Stimulated activated effector memory CD8-positive, alpha-beta T cell treated with anti-CD3 and anti-CD28 coated beads, Interleukin-12 subunit alpha, Interleukin-12 subunit beta, amount 100 ng/mL, for 72 hours (primary cell): ENCODE data around the gene KCTD1.

ENCODE experiments used
- ATAC-seq: fragments of 150-1000 bp; cut with Tn5 transposase; 2 replicates; pipeline ENCODE4 v1.10.0; 2021
- DNase-seq, 2 donors: peaks; one replicate each; pipeline ENCODE4 v3.0.0; 2021 to 2022; ENCODE audit warnings: low spot score in 2 of 2
- H3K27ac Mint-ChIP-seq: one replicate; pipeline ENCODE4 v1.8.0; 2022; ENCODE audit warnings: mild to moderate bottlenecking, mixed read lengths
- H3K36me3 Mint-ChIP-seq: one replicate; pipeline ENCODE4 v1.8.0; 2022; ENCODE audit warnings: mild to moderate bottlenecking, mixed read lengths
- H3K4me1 Mint-ChIP-seq: one replicate; pipeline ENCODE4 v1.8.0; 2022; ENCODE audit warnings: mixed read lengths
- H3K4me3 Mint-ChIP-seq: one replicate; pipeline ENCODE4 v1.8.0; 2022; ENCODE audit warnings: mild to moderate bottlenecking, mixed read lengths
- H3K9me3 Mint-ChIP-seq: one replicate; pipeline ENCODE4 v1.8.0; 2022; ENCODE audit warnings: mixed read lengths

The KCTD1 gene

DNA sequence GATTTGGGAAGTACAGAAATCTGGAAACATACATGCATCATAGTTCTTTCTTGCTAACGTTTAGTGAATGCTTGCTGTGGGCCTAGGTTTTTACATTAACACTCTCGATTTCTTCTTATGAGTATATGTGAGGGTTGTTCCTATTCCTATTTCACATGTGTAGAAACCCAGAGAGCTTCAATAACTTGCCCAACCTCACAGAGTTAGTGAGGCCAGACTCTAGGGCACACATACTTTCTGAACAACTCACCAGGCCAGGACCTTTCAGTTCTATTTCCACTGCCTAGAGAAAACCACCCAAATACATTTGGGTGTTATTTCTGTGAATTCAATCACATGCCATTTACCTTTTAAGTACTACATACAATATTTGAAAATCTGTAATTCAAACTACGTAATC lies 8.2 kb upstream of the KCTD1 start:
- DNase-seq (no peak), ATAC-seq (peak; percentile 47)
- Mint-ChIP-seq H3K36me3 (no peaks in the 10 kb centered on the region), H3K4me1 (no peaks in the 10 kb centered on the region), H3K27ac (no peak overlapping the region), H3K9me3 (no peaks in the 10 kb centered on the region), H3K4me3 (no peak overlapping the region)

DNA sequence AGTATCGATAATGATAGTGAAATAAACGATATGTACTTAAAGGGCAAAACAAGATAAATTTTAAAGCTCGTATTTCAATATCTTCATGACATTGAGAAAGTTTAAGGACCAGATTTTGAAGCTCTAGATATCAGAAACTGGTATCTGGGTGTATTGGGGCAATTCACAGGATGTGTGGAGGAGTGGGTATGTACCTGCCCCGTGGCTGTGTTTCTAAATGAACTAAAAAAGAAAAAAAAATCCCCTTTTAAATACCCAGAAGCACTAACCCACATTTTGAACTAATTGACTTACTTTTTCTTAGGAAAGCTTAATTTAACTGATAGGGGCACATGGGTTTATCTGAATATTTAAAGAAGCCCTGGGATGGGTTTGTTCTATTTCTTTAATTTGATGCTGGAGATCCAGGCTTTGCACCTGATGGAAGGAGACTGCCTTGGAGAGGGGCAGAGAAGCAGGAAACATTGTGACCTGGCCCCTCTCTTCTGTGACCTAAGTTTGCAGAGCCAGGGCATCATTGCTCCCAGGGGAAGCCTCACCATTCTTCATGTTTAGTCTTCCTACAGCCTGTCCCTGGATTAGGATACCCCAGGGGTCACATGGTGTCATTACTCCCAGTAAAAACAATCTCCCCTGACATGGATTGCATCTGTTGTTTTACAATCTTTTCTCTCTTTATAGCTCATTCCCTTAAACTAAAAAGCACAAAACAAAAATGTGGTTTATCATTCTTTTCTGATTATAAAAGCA lies 7.6 kb upstream of the KCTD1 start:
- DNase-seq = no peak
- ATAC-seq = no peak
- Mint-ChIP-seq H3K4me1 (no peaks in the 10 kb centered on the region), H3K9me3 (no peaks in the 10 kb centered on the region), H3K36me3 (no peaks in the 10 kb centered on the region), H3K4me3 (no peak overlapping the region), H3K27ac (no peak overlapping the region)

- Mint-ChIP-seq H3K27ac (no peak overlapping the region), H3K4me3 (no peak overlapping the region), H3K9me3 (no peaks in the 10 kb centered on the region), H3K36me3 (no peaks in the 10 kb centered on the region), H3K4me1 (peaks cover 9% of the 10 kb centered on the region)
- DNase-seq (no peak), ATAC-seq (no peak)
These were observed 5.6 kb upstream of the KCTD1 start for GRCh38 chr18:26553943-26554342.

GRCh38 chr18:26551695-26552081 lies 3.3 kb upstream of the KCTD1 start:
- H3K4me1 Mint-ChIP-seq = peaks cover 9% of the 10 kb centered on the region
- H3K4me3 Mint-ChIP-seq = no peak overlapping the region
- H3K9me3 Mint-ChIP-seq = no peaks in the 10 kb centered on the region
- no peaks in the 10 kb centered on the region for H3K36me3 Mint-ChIP-seq
- DNase-seq (no peak), ATAC-seq (no peak)
- no peak overlapping the region for H3K27ac Mint-ChIP-seq

DNA sequence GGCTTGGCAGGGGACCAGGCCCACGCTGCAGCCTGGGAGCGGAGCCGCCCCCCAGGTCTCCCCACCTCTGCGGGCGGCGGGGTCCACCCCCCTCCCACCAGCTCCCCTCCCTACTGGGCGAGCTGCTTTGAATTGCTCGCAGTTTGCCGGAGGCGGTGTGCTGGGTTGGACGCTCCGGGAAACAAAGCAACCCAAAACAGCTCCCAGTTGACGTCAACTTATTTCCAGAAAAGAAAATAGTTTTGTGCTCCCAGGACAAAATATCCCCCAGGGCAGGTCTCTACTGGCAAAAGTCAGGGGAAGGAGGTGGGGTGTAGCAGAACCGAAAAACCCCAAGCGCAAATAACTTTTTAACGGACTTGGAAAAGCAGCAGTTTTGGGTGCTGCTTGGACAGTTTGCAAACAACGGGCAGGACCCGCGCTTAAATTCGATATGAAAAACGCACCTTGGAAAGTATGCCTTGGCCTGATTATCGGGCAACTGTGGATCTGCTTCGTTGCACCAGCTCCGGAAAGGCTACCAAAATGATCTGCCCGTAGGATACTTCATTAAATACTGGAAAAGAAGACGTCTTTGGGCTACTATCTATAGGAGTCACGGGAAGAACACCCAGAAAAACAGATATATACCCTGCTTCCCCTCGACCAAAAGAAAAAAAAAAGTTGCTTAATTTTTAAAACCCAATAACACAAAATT lies 2.8 kb upstream of the KCTD1 start:
- DNase-seq = no peak
- H3K9me3 Mint-ChIP-seq = no peaks in the 10 kb centered on the region
- no peaks in the 10 kb centered on the region for H3K36me3 Mint-ChIP-seq
- H3K4me3 Mint-ChIP-seq = no peak overlapping the region
- ATAC-seq = no peak
- no peak overlapping the region for H3K27ac Mint-ChIP-seq
- H3K4me1 Mint-ChIP-seq = peaks cover 9% of the 10 kb centered on the region

- Mint-ChIP-seq H3K4me3 (peak overlapping the region; percentile 76), H3K9me3 (no peaks in the 10 kb centered on the region), H3K4me1 (peaks cover 9% of the 10 kb centered on the region), H3K36me3 (no peaks in the 10 kb centered on the region), H3K27ac (no peak overlapping the region)
- DNase-seq (peak in 1 of 2 donors; percentile 56), ATAC-seq (no peak)
These were observed 1.1 kb upstream of the KCTD1 start for GRCh38 chr18:26549263-26550094.

DNA sequence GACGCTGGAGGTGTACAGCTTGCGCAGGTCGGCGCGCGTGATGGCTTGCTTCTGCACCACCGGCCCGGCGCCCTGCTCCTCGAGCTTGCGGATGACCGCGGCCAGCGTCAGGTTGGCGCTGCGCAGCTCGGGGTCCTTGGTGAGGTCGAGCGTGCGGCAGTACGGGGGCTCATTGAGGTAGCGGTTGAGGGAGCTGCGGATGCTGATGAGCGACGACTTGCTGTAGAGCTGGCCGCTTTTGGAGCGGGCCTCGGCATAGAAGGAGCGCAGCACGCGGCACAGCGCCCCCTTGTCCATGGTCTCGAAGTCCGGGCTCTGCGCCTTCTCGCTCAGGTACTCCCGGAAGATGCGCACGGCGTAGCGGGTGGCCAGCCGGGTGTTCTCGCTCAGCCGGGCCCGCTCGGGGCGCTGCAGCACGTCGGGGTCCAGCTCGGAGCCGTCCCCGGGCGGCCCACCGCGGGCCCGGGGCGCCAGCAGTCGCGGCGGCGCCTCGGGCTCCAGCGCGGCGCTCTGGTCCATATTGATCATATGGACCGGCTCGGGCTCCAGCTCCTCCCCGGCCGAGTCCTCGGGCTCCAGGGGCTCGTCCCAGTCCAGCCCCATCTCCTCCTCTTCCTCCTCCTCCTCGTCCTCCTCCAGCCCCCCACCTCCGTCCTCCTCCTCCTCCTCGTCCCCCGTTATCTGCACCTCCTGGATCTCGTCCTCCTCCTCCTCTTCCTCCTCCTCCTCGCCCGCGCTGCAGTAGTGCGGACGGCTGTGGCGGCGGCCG lies 523 bp downstream of the KCTD1 start:
- Mint-ChIP-seq H3K27ac (no peak overlapping the region), H3K4me1 (peaks cover 14% of the 10 kb centered on the region)

GRCh38 chr18:26546875-26547645 lies 1.3 kb downstream of the KCTD1 start:
- no peaks in the 10 kb centered on the region for H3K9me3 Mint-ChIP-seq
- peak overlapping the region; percentile 76 for H3K4me3 Mint-ChIP-seq
- DNase-seq (no peak), ATAC-seq (no peak)
- H3K36me3 Mint-ChIP-seq = no peaks in the 10 kb centered on the region
- peaks cover 14% of the 10 kb centered on the region for H3K4me1 Mint-ChIP-seq
- no peak overlapping the region for H3K27ac Mint-ChIP-seq

More for the DNA sequence above, 523 bp downstream of the KCTD1 start:
- ATAC-seq = peak; percentile 75
- peak; percentile 18 to 64 for DNase-seq
- Mint-ChIP-seq H3K9me3 (no peaks in the 10 kb centered on the region), H3K4me3 (peak overlapping the region; percentile 76), H3K36me3 (no peaks in the 10 kb centered on the region)

DNA sequence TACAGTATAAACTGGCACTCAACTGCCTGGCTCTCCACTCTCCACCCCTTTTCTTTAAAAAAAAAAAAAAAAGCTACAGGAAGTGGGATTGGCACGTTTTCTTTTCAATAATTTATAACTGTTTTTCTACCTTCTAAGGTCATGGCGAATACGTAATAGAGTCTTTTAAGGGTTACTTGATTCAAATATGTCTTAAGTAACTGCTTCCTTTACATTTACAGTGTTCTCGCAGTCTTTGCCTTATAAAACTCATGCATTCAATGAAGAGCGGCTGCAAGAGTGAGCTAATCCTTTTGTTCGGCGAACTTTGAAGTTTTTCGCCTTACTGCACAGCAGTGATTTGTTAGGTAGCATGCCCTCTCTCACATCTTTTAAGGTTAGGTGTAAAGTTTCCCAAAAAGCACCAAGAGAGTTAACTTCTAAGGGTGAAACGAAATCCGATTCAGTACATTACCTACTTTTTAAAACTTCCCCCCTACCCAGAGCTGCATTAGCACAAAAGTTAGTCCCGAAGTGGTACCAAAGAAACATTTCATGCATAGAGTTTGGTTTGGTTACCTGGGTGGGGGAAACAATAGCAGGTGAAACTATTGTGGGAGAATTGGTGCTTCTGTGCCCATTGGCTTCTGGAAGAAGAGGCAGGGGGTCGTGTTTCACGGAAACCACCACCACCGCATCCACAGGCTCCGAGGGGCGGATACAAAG lies 2.0 kb downstream of the KCTD1 start:
- H3K27ac Mint-ChIP-seq = no peak overlapping the region
- H3K4me3 Mint-ChIP-seq = peak overlapping the region; percentile 76
- DNase-seq (no peak), ATAC-seq (no peak)
- no peaks in the 10 kb centered on the region for H3K9me3 Mint-ChIP-seq
- H3K36me3 Mint-ChIP-seq = no peaks in the 10 kb centered on the region
- peaks cover 14% of the 10 kb centered on the region for H3K4me1 Mint-ChIP-seq

DNA sequence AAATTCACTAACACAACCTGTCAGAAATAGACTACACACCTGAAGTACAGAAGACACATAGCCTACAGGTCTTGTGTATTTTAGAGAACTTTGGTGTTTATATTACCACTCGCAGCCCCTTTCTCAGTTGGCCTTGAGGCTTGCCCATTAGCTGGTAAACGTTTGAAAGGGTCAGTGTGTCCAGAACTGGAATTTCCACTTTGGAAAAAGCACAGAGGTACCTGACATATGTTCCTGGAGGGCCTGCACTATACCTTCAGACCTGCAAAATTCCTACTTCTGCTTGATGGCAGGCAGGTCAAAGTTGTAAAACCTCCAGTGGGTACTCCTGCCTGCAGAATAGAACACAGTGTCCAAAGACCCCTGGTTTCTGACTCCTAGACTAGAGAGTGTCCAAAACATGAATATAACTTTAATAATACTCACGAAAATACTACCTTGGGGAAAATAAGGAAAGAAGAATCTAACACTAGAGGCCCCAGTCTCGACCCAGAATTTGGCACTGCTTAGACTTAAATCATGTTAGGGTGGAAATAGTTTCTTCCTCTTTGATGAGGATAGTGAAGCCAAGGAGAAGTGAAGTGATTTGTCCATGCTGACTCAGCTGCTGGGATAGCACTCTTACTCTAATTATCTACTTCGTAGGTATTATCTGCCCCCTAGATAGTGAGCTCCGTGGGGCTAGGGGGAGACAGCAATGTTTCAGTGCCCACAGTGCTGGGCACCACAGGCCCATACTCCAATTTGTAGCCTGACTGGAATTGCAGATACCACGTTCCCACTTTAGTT lies 2.8 kb downstream of the KCTD1 start:
- Mint-ChIP-seq H3K36me3 (no peaks in the 10 kb centered on the region), H3K9me3 (no peaks in the 10 kb centered on the region), H3K4me1 (peaks cover 12% of the 10 kb centered on the region), H3K4me3 (no peak overlapping the region), H3K27ac (no peak overlapping the region)
- no peak for DNase-seq
- ATAC-seq = no peak

- H3K4me3 Mint-ChIP-seq = no peak overlapping the region
- H3K4me1 Mint-ChIP-seq = peaks cover 6% of the 10 kb centered on the region
- no peak for DNase-seq
- H3K27ac Mint-ChIP-seq = no peak overlapping the region
- no peaks in the 10 kb centered on the region for H3K36me3 Mint-ChIP-seq
- no peak for ATAC-seq
- H3K9me3 Mint-ChIP-seq = no peaks in the 10 kb centered on the region
These were observed 3.9 kb downstream of the KCTD1 start for GRCh38 chr18:26544451-26544850.

DNA sequence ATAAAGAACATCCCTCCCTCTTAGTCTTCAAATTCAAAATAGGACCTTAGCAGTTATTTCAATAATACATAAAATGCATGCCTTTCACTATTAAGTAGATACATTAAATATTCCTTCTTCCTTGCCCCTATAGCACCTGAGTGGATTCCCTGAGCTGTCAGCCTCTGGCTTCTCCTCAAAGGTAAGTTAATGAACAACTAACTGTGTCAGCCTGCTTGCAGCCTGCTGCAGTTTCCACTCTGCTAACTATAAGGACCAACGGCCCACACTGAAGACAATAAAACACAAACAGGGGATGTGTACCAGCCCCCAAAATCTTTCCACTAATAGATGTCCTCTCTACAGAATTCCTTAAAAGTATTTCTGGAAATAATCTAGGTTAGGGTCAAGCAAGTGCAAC lies 5.0 kb downstream of the KCTD1 start:
- no peak for ATAC-seq
- H3K4me3 Mint-ChIP-seq = no peak overlapping the region
- H3K9me3 Mint-ChIP-seq = no peaks in the 10 kb centered on the region
- peaks cover 6% of the 10 kb centered on the region for H3K4me1 Mint-ChIP-seq
- no peaks in the 10 kb centered on the region for H3K36me3 Mint-ChIP-seq
- H3K27ac Mint-ChIP-seq = no peak overlapping the region
- DNase-seq = no peak

GRCh38 chr18:26540043-26540628 lies 8.2 kb downstream of the KCTD1 start:
- DNase-seq (no peak), ATAC-seq (no peak)
- Mint-ChIP-seq H3K36me3 (no peaks in the 10 kb centered on the region), H3K27ac (no peak overlapping the region), H3K9me3 (no peaks in the 10 kb centered on the region), H3K4me3 (no peak overlapping the region), H3K4me1 (peaks cover 6% of the 10 kb centered on the region)
